ENCODE measurements around the gene CLMP. TPM values are rescaled to one million over a fixed set of nuclear protein-coding genes. Genes with fewer than 3 reads are reported as not detected.

CLMP gene
- total and polyA plus RNA-seq, 2 experiments from 2014 or later: 7.1 to 18.4 TPM

DNA sequence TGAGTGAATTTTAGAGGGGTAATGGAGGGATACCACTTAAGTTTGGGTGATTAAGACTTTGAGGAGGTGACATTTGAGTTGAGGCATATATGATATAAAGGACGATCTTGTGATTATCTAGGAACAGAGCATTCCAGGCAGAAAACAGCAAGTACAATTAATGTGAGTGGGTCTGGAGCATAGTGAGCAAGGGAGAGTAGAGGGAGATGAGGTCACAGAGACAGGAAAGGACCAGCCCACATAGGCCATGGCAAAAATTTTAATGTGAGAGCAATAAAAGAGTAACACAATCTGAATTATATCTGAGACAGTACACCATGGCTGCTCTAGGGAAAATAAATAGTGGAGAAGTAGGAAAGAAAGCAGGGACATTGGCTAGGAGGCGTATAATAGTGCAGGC, 118.6 kb downstream of the CLMP start:
- Histone ChIP-seq H3K36me3 (ENCODE audit: insufficient read depth) (peaks cover 8% of the 10 kb centered on the region; the same call in 1 of the 2 replicates), H3K9me2 (ENCODE audit: insufficient read depth) (no peaks in the 10 kb centered on the region), H3F3A (replicated peaks; ENCODE audit: low read depth) (no peaks in the 10 kb centered on the region), H3K4me2 (no peak overlapping the region), H3K27me3 (ENCODE audit: insufficient read depth) (no peaks in the 10 kb centered on the region), H4K20me1 (replicated peaks; ENCODE audit: insufficient read depth) (peaks cover 4% of the 10 kb centered on the region; the same call in 1 of the 2 replicates), H3K27ac (ENCODE audit: low read depth) (no peak overlapping the region), H2AFZ (no peak overlapping the region), H3K4me3 (no peak overlapping the region), H3K4me1 (ENCODE audit: insufficient read depth) (peaks cover 5% of the 10 kb centered on the region), H3K79me2 (replicated peaks; ENCODE audit: insufficient read depth) (no peaks in the 10 kb centered on the region)
- H3K4me3 Mint-ChIP-seq: no peak overlapping the region
- H3K4me1 Mint-ChIP-seq: peaks cover 12% of the 10 kb centered on the region
- H3K27ac Mint-ChIP-seq: no peak overlapping the region
- peaks cover 12% of the 10 kb centered on the region for H3K36me3 Mint-ChIP-seq (ENCODE audit: low read depth)
- no peaks in the 10 kb centered on the region for H3K9me3 Mint-ChIP-seq
- TF ChIP-seq, protein P1, sequence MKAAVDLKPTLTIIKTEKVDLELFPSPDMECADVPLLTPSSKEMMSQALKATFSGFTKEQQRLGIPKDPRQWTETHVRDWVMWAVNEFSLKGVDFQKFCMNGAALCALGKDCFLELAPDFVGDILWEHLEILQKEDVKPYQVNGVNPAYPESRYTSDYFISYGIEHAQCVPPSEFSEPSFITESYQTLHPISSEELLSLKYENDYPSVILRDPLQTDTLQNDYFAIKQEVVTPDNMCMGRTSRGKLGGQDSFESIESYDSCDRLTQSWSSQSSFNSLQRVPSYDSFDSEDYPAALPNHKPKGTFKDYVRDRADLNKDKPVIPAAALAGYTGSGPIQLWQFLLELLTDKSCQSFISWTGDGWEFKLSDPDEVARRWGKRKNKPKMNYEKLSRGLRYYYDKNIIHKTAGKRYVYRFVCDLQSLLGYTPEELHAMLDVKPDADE (IDR thresholded peaks at IDR 0.05): no peak
- TF ChIP-seq STAT1 (IDR thresholded peaks at IDR 0.05; ENCODE audit: unreplicated experiment) (no peak), JUNB (IDR thresholded peaks at IDR 0.05; ENCODE audit: unreplicated experiment) (no peak), ZNF331 (CRISPR knock-in tag; IDR thresholded peaks at IDR 0.05; ENCODE audit: low read depth) (no peak), EZH2phosphoT487 (IDR thresholded peaks at IDR 0.05; ENCODE audit: unreplicated experiment) (no peak), CTCF (conservative IDR thresholded peaks at IDR 0.05; ENCODE audit: low read depth in 2 of 2) (no peak), CREB1 (CRISPR knock-in tag; IDR thresholded peaks at IDR 0.05; ENCODE audit: low read depth) (no peak), EZH2 (IDR thresholded peaks at IDR 0.05; ENCODE audit: low read depth, unreplicated experiment) (no peak), NANOG (IDR thresholded peaks at IDR 0.05; ENCODE audit: borderline replicate concordance) (no peak)
- TF ChIP-seq, protein P2, sequence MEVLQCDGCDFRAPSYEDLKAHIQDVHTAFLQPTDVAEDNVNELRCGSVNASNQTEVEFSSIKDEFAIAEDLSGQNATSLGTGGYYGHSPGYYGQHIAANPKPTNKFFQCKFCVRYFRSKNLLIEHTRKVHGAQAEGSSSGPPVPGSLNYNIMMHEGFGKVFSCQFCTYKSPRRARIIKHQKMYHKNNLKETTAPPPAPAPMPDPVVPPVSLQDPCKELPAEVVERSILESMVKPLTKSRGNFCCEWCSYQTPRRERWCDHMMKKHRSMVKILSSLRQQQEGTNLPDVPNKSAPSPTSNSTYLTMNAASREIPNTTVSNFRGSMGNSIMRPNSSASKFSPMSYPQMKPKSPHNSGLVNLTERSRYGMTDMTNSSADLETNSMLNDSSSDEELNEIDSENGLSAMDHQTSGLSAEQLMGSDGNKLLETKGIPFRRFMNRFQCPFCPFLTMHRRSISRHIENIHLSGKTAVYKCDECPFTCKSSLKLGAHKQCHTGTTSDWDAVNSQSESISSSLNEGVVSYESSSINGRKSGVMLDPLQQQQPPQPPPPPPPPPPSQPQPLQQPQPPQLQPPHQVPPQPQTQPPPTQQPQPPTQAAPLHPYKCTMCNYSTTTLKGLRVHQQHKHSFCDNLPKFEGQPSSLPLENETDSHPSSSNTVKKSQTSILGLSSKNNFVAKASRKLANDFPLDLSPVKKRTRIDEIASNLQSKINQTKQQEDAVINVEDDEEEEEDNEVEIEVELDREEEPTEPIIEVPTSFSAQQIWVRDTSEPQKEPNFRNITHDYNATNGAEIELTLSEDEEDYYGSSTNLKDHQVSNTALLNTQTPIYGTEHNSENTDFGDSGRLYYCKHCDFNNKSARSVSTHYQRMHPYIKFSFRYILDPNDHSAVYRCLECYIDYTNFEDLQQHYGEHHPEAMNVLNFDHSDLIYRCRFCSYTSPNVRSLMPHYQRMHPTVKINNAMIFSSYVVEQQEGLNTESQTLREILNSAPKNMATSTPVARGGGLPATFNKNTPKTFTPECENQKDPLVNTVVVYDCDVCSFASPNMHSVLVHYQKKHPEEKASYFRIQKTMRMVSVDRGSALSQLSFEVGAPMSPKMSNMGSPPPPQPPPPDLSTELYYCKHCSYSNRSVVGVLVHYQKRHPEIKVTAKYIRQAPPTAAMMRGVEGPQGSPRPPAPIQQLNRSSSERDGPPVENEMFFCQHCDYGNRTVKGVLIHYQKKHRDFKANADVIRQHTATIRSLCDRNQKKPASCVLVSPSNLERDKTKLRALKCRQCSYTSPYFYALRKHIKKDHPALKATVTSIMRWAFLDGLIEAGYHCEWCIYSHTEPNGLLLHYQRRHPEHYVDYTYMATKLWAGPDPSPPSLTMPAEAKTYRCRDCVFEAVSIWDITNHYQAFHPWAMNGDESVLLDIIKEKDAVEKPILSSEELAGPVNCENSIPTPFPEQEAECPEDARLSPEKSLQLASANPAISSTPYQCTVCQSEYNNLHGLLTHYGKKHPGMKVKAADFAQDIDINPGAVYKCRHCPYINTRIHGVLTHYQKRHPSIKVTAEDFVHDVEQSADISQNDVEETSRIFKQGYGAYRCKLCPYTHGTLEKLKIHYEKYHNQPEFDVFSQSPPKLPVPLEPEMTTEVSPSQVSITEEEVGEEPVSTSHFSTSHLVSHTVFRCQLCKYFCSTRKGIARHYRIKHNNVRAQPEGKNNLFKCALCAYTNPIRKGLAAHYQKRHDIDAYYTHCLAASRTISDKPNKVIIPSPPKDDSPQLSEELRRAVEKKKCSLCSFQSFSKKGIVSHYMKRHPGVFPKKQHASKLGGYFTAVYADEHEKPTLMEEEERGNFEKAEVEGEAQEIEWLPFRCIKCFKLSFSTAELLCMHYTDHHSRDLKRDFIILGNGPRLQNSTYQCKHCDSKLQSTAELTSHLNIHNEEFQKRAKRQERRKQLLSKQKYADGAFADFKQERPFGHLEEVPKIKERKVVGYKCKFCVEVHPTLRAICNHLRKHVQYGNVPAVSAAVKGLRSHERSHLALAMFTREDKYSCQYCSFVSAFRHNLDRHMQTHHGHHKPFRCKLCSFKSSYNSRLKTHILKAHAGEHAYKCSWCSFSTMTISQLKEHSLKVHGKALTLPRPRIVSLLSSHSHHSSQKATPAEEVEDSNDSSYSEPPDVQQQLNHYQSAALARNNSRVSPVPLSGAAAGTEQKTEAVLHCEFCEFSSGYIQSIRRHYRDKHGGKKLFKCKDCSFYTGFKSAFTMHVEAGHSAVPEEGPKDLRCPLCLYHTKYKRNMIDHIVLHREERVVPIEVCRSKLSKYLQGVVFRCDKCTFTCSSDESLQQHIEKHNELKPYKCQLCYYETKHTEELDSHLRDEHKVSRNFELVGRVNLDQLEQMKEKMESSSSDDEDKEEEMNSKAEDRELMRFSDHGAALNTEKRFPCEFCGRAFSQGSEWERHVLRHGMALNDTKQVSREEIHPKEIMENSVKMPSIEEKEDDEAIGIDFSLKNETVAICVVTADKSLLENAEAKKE (CRISPR knock-in tag; IDR thresholded peaks at IDR 0.05): no peak
- H3K27me3 Mint-ChIP-seq (ENCODE audit: insufficient read depth, low read depth, poor library complexity): peaks cover 2% of the 10 kb centered on the region
- DNase-seq (ENCODE audit: low spot score) (no peak), ATAC-seq (no peak)
